Astrocyte of the spinal cord (primary cell): ENCODE results near the gene CWC22.

Experiments used
- DNase-seq: peaks from one replicate; pipeline ENCODE4 v3.0.0; 2011; ENCODE audit warnings: low read depth, low spot score
- H3K4me3 ChIP-seq: 2 replicates; pipeline ENCODE4 v1.5.1; 2011; ENCODE audit warnings: low read depth, mild to moderate bottlenecking, low read length, moderate library complexity
- in situ Hi-C: cut with HindIII; loops from 2 replicates; pipeline ENCODE4 v1.10.0; 2017; ENCODE audit warnings: low sequenced_read_pairs
- TF ChIP-seq, protein P1 (sequence below): IDR thresholded peaks from 2 replicates; pipeline ENCODE4 v1.5.1; 2012; ENCODE audit warnings: low read depth, mild to moderate bottlenecking, low read length, inconsistent platforms

CWC22 gene

GRCh38 chr2:180003559-180003958, 3.5 kb downstream of the CWC22 start:
- no peak overlapping the region for H3K4me3 ChIP-seq
- in situ Hi-C loops = no loop called here
- TF ChIP-seq, protein P1, sequence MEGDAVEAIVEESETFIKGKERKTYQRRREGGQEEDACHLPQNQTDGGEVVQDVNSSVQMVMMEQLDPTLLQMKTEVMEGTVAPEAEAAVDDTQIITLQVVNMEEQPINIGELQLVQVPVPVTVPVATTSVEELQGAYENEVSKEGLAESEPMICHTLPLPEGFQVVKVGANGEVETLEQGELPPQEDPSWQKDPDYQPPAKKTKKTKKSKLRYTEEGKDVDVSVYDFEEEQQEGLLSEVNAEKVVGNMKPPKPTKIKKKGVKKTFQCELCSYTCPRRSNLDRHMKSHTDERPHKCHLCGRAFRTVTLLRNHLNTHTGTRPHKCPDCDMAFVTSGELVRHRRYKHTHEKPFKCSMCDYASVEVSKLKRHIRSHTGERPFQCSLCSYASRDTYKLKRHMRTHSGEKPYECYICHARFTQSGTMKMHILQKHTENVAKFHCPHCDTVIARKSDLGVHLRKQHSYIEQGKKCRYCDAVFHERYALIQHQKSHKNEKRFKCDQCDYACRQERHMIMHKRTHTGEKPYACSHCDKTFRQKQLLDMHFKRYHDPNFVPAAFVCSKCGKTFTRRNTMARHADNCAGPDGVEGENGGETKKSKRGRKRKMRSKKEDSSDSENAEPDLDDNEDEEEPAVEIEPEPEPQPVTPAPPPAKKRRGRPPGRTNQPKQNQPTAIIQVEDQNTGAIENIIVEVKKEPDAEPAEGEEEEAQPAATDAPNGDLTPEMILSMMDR = no peak
- no peak for DNase-seq

DNA sequence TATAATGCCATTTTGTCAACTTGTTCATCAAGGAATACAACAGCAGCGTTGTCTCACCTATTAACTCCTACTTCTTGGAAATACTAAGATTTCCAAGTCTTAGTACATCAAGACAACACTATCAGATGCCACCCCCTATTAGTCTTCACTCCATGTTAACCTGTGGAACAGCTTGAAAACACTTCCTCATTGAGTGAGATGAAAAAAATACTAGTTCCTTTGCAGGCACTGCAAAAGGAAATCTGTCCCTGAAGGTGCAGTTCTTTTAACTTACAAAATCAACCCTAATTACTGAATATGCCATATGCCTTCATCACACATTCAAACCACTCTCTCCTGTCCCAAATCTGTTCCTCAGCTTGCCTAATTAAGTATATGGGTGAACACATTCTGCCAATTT, 4.0 kb downstream of the CWC22 start:
- no peak overlapping the region for H3K4me3 ChIP-seq
- DNase-seq = no peak
- in situ Hi-C loops = no loop called here
- TF ChIP-seq, protein P1 = no peak

DNA sequence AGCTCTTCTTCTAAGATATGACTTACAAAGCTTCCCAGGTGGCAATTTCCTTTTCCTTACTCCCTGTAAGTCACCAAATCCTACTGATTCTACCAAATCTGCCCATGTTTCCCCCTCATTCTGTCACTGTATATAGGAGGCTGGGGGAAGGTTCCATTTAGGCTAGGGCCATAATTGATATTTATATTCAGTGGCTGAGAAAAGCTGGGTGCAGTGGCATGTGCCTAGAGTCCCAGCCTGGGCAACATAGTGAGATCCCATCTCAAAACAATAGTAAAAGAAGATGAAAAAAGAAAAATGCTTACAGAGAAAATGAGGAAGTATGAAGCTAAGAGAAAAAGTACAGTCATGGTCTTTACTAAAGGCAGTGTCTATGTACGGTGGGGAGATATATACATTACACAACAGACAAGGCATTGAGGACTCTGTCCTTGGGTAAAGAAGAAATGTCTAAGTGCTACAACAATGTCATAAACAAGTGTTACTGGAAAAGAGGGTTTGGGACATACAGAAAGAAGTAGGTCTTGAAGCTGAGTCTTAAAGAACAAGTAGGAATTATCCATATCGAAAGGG, 4.8 kb downstream of the CWC22 start:
- DNase-seq = no peak
- TF ChIP-seq, protein P1 = no peak
- H3K4me3 ChIP-seq = no peak overlapping the region
- in situ Hi-C loops = no loop called here

GRCh38 chr2:180001726-180002125, 5.4 kb downstream of the CWC22 start:
- DNase-seq = no peak
- no peak overlapping the region for H3K4me3 ChIP-seq
- in situ Hi-C loops = no loop called here
- TF ChIP-seq, protein P1 = peak; percentile 13

DNA sequence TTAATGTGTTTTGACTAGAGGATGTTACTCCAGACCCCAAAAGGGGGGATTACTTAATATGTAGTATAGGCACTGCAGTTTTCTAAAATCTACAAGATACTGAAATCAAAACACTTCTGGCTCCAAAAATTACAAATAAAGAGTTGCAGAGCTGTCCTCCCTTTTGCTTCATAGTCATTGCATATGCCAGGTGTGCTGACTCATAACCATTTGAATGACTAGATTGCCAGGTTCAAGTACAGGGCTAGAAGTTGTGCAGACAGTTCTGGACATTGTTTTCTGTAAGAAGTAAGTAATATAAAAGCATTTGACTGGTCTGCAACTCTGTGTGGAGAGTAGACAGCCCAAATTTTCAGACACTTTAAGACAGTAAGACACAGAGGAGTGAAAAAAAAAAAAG, 6.7 kb downstream of the CWC22 start:
- TF ChIP-seq, protein P1 = no peak
- no peak for DNase-seq
- in situ Hi-C loops = no loop called here
- no peak overlapping the region for H3K4me3 ChIP-seq

- in situ Hi-C loops = no loop called here
- DNase-seq = no peak
- TF ChIP-seq, protein P1 = no peak
- no peak overlapping the region for H3K4me3 ChIP-seq
These were observed 8.1 kb downstream of the CWC22 start for GRCh38 chr2:179999000-179999399.
